Endodermal cell (in vitro differentiated cells): ENCODE data around the gene AAMDC. TPM values are rescaled to one million over a fixed set of nuclear protein-coding genes. Genes with fewer than 3 reads are reported as not detected.
"Not testable (repeated sequence)": the region's sequence is repeated elsewhere in the genome, so short reads cannot be mapped to it uniquely, and the experiment has no call there.

Experiments used
- DNase-seq: peaks from one replicate; pipeline ENCODE4 v3.0.0-alpha.2; 2017
- H3K27ac ChIP-seq: 2 replicates; pipeline ENCODE4 v1.5.1; 2013; ENCODE audit warnings: mild to moderate bottlenecking, low read depth, low read length, moderate library complexity
- H3K27me3 ChIP-seq: 2 replicates; pipeline ENCODE4 v1.6.1; 2013; ENCODE audit warnings: mild to moderate bottlenecking, low read length, moderate library complexity; ENCODE audit not compliant: insufficient read depth, control insufficient read depth, poor library complexity, severe bottlenecking
- H3K36me3 ChIP-seq: 2 replicates; pipeline ENCODE4 v1.7.0; 2013; ENCODE audit warnings: mild to moderate bottlenecking, low read length, moderate library complexity; ENCODE audit not compliant: control insufficient read depth, insufficient read depth
- H3K4me1 ChIP-seq: one replicate; pipeline ENCODE4 v1.7.0; 2013; ENCODE audit warnings: low read length; ENCODE audit not compliant: control insufficient read depth, insufficient read depth
- H3K4me3 ChIP-seq: 2 replicates; pipeline ENCODE4 v1.5.1; 2013; ENCODE audit warnings: mild to moderate bottlenecking, low read length, moderate library complexity
- H3K9ac ChIP-seq: 2 replicates; pipeline ENCODE4 v1.6.1; 2013; ENCODE audit warnings: mild to moderate bottlenecking, low read length, moderate library complexity; ENCODE audit not compliant: poor library complexity, severe bottlenecking; ENCODE audit errors: extremely low read depth
- H3K9me3 ChIP-seq: 2 replicates; pipeline ENCODE4 v1.6.1; 2013; ENCODE audit warnings: mild to moderate bottlenecking, low read length, moderate library complexity; ENCODE audit not compliant: control insufficient read depth
- H3K27ac Mint-ChIP-seq: 2 replicates; pipeline ENCODE4 v1.8.0; 2020; ENCODE audit warnings: mixed read lengths
- H3K27me3 Mint-ChIP-seq: 2 replicates; pipeline ENCODE4 v1.8.0; 2021; ENCODE audit warnings: mild to moderate bottlenecking, mixed read lengths; ENCODE audit not compliant: insufficient read depth
- H3K36me3 Mint-ChIP-seq: 2 replicates; pipeline ENCODE4 v1.8.0; 2020; ENCODE audit warnings: low read depth, mixed read lengths
- H3K4me1 Mint-ChIP-seq: 2 replicates; pipeline ENCODE4 v1.8.0; 2020; ENCODE audit warnings: mixed read lengths
- H3K4me3 Mint-ChIP-seq: 2 replicates; pipeline ENCODE4 v1.8.0; 2020; ENCODE audit warnings: mild to moderate bottlenecking, moderate library complexity, mixed read lengths
- H3K9me3 Mint-ChIP-seq: 2 replicates; pipeline ENCODE4 v1.8.0; 2020; ENCODE audit warnings: mild to moderate bottlenecking, mixed read lengths
- WGBS, 2 experiments: methylation state at CpG; one replicate each; pipeline versions ENCODE4 v1.1.5 to v1.1.7; 2013; ENCODE audit warnings: missing lambda C conversion rate in 2 of 2, mixed read lengths in 1 of 2; ENCODE audit not compliant: insufficient coverage in 1 of 2, insufficient read length in 1 of 2; 5-methylcytosine and 5-hydroxymethylcytosine counted together
- total RNA-seq, 2 donors: library from RNA; stranded (reverse); fragmentation: NEBNext Ultra II Directional in 1 of 2; extraction: Animal tissue kit (Norgen Biotek cat#: 25700) in 1 of 2; gene quantifications; 2 replicates in 1 of 2; 3 replicates in 1 of 2; pipeline ENCODE4 v1.2.1, GENCODE V29; 2021
- TF ChIP-seq, protein P1 (sequence below): fragments of 200-600 bp; sonication (generic); conservative IDR thresholded peaks from 2 replicates; pipeline ENCODE4 v1.5.0; 2021; ENCODE audit warnings: antibody characterized with exemption, mild to moderate bottlenecking

AAMDC gene
- total RNA-seq, 2 donors from 2014 or later, result 19.0 to 27.0 TPM

DNA sequence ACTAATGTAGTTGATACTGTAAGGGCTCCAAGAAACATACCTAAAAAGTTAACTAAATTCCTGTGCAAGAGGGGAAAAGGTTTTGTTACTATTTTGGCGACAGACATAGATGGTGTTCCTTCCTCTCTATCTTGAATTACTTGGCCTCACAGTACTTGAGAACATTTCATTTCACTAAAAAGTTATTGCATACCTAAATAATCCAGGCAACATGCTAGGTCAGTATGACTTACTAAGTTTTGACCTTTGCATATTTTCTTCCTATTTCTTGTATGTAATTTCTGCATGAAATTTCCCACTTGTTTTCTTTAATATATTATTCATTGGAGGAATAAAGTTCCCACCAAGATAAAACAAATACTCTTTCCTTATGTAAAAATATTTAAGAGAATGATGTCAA, 74.0 kb downstream of the AAMDC start:
- not testable (repeated sequence) for H3K27ac Mint-ChIP-seq
- WGBS, 2 experiments, result 92% methylated on average over 1 of the region's 1 CpG; no CpG with 5 or more reads in 1 of the 2 experiments

DNA sequence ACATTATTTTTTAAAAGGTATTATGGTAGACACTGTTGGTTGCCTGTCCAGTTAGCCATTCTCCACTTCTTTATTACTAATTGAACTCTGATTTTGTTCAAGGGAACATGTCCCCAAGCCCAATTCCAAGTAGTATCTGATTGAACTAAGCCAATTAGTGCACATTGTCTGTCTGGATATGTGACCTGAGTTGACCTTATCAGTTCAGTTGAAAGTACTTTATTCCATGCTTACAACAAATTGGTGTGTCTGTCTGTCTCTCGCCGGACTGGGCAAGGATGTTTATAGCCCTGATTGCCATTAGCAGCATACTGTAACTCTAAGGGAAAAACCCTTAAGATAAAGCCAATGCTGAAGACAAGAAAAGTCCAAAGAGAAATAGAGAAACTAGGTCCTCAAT, 87.9 kb downstream of the AAMDC start:
- Histone ChIP-seq H3K36me3 (peaks cover 3% of the 10 kb centered on the region), H3K9ac (no peak overlapping the region), H3K9me3 (peaks cover 3% of the 10 kb centered on the region), H3K27ac (no peak overlapping the region), H3K4me3 (no peak overlapping the region), H3K27me3 (no peaks in the 10 kb centered on the region), H3K4me1 (peaks cover 5% of the 10 kb centered on the region)
- WGBS, 2 experiments, result 96 to 98% methylated on average over 2 of the region's 2 CpGs
- H3K36me3 Mint-ChIP-seq, result peaks cover 11% of the 10 kb centered on the region
- no peaks in the 10 kb centered on the region for H3K9me3 Mint-ChIP-seq
- no peak for DNase-seq
- H3K27me3 Mint-ChIP-seq, result no peaks in the 10 kb centered on the region
- peaks cover 4% of the 10 kb centered on the region for H3K4me1 Mint-ChIP-seq
- H3K27ac Mint-ChIP-seq, result no peak overlapping the region
- H3K4me3 Mint-ChIP-seq, result no peak overlapping the region
- TF ChIP-seq, protein P1, sequence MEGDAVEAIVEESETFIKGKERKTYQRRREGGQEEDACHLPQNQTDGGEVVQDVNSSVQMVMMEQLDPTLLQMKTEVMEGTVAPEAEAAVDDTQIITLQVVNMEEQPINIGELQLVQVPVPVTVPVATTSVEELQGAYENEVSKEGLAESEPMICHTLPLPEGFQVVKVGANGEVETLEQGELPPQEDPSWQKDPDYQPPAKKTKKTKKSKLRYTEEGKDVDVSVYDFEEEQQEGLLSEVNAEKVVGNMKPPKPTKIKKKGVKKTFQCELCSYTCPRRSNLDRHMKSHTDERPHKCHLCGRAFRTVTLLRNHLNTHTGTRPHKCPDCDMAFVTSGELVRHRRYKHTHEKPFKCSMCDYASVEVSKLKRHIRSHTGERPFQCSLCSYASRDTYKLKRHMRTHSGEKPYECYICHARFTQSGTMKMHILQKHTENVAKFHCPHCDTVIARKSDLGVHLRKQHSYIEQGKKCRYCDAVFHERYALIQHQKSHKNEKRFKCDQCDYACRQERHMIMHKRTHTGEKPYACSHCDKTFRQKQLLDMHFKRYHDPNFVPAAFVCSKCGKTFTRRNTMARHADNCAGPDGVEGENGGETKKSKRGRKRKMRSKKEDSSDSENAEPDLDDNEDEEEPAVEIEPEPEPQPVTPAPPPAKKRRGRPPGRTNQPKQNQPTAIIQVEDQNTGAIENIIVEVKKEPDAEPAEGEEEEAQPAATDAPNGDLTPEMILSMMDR, result no peak

More for the DNA sequence above, 74.0 kb downstream of the AAMDC start:
- not testable (repeated sequence) for H3K9me3 ChIP-seq, DNase-seq, H3K27ac ChIP-seq, H3K27me3 ChIP-seq, H3K27me3 Mint-ChIP-seq, H3K4me3 Mint-ChIP-seq, H3K4me3 ChIP-seq, H3K4me1 ChIP-seq, H3K36me3 ChIP-seq, H3K9ac ChIP-seq, H3K9me3 Mint-ChIP-seq
- peaks cover 29% of the 10 kb centered on the region for H3K36me3 Mint-ChIP-seq
- H3K4me1 Mint-ChIP-seq, result peaks cover 18% of the 10 kb centered on the region

DNA sequence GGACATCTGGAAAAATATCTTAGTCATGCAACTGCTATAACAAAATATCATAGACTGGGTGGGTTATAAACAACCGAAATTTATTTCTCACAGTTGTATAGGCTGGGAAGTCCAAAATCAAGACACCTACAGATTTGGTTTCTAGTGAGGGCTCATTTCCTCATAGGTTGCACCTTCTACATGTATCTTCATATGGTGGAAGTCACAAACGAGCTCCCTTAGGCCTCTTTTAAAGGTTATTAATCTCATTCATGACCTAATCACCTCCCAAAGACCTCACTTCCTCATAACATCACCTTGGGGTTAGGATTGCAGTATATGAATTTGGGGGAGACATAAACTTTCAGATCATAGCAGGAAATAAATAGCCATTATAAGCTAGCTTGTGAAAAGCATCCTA, 88.3 kb downstream of the AAMDC start:
- Mint-ChIP-seq H3K4me1 (peaks cover 4% of the 10 kb centered on the region), H3K4me3 (no peak overlapping the region), H3K36me3 (peaks cover 11% of the 10 kb centered on the region), H3K27ac (no peak overlapping the region), H3K27me3 (no peaks in the 10 kb centered on the region), H3K9me3 (no peaks in the 10 kb centered on the region)
- Histone ChIP-seq H3K4me3 (no peak overlapping the region), H3K4me1 (peaks cover 5% of the 10 kb centered on the region), H3K27me3 (no peaks in the 10 kb centered on the region), H3K27ac (no peak overlapping the region), H3K9ac (no peak overlapping the region), H3K36me3 (peaks cover 3% of the 10 kb centered on the region), H3K9me3 (peaks cover 3% of the 10 kb centered on the region)
- DNase-seq, result no peak
- TF ChIP-seq, protein P1, result no peak
- WGBS, 2 experiments, result 91 to 100% methylated on average over 1 to 2 of the region's 2 CpGs

DNA sequence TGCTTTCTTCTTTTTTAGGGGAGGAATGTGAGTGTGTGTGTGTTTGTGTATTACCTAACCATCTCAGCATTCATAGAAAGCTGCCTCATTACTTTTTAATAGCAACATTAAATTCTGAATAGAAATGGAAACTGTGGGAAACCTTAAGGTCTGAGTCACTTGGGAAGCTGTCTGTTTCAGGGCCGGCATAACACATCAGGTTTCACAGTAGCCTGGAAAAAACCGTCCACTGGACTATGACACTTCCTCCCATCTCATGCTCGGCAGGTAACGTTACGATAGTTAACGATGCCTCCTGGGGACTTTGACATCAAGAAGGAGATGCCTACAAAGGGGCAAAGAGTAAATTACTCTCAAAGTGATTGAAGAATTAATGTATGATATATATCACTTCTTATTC, 89.9 kb downstream of the AAMDC start:
- not testable (repeated sequence) for H3K9ac ChIP-seq, H3K4me1 ChIP-seq, H3K9me3 ChIP-seq, H3K9me3 Mint-ChIP-seq, H3K4me3 ChIP-seq, H3K27ac Mint-ChIP-seq, H3K4me3 Mint-ChIP-seq, H3K4me1 Mint-ChIP-seq, H3K27ac ChIP-seq, H3K27me3 Mint-ChIP-seq, DNase-seq, H3K36me3 Mint-ChIP-seq, H3K27me3 ChIP-seq, H3K36me3 ChIP-seq
- WGBS, 2 experiments, result 89 to 93% methylated on average over 2 to 5 of the region's 6 CpGs

DNA sequence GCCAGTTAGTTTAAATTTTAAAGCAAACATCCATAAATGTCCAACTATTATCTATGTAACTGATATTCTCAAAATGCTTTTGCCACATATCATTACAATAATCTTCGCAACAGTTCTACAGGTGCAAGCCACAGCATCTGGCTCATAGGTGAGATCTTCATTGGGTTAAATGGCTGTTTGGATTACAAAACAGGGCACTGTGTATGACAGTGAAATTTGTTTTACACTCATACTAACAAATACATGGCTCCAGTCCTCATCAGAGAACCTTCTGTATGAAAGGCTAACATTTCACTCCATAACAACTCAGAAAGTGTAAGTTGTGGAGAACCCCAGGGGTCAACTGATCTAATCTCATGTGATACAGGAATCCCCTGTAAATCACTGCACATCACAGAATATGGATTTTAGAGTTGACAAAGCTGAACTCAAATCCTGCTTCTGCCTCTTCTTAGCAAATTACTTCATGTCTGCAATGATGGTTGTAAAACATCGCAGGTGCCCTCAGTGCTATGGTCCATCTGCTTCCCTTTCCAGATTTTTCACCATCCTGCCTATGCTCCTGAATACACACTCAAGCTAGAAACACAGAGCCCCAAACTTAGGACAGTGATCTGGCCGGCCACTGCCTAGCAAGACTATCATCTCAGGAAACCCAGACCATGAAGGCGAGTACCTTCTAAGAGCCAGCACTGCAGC, 92.8 kb downstream of the AAMDC start:
- DNase-seq, H3K27me3 Mint-ChIP-seq, H3K27me3 ChIP-seq, H3K4me3 Mint-ChIP-seq, H3K9me3 ChIP-seq, H3K4me1 Mint-ChIP-seq, H3K9me3 Mint-ChIP-seq, H3K27ac Mint-ChIP-seq, H3K4me1 ChIP-seq, H3K4me3 ChIP-seq, H3K36me3 ChIP-seq, H3K9ac ChIP-seq, H3K27ac ChIP-seq: not testable (repeated sequence)
- peaks cover 13% of the 10 kb centered on the region for H3K36me3 Mint-ChIP-seq
- WGBS, 2 experiments, result 94% methylated on average over 2 of the region's 4 CpGs; no CpG with 5 or more reads in 1 of the 2 experiments

DNA sequence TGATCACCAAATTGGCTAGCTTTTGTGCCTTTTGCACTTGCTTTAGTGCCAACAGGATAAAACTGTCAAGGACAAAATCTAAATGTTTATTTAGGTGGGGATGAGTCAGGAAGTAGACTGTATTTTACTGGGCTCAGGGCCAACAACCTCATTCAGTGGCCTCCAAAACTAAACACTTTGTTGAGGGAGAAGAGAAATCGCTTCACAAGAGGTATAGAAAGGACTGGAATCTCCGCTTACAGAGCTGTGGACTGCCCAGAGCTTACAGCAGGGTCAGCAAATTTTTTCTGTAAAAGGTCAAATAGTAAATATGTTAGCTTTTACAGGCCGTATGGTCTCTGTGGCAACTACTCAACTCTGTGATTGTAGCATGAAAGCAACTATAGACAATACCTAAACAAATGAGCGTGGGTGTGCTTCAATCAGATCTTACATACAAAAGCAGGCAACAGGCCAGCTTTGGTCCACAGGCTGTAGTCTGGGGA, 93.4 kb downstream of the AAMDC start:
- peaks cover 10% of the 10 kb centered on the region for H3K36me3 Mint-ChIP-seq
- not testable (repeated sequence) for DNase-seq, H3K9me3 ChIP-seq, H3K4me1 ChIP-seq, H3K27ac ChIP-seq, H3K27me3 ChIP-seq, H3K4me3 Mint-ChIP-seq, H3K27ac Mint-ChIP-seq, H3K4me3 ChIP-seq, H3K27me3 Mint-ChIP-seq, H3K36me3 ChIP-seq, H3K9ac ChIP-seq, H3K4me1 Mint-ChIP-seq, H3K9me3 Mint-ChIP-seq
- 86 to 95% methylated on average over 4 of the region's 4 CpGs for WGBS, 2 experiments
